ENCODE data around the gene NPEPL1.

NPEPL1 gene

GRCh38 chr20:58656831-58657230, 35.8 kb upstream of the NPEPL1 start:
- no peak overlapping the region for H3K4me3 ChIP-seq (ENCODE audit: low read length)

GRCh38 chr20:58657262-58657661, 35.3 kb upstream of the NPEPL1 start:
- no peak for DNase-seq (ENCODE audit: low read depth, low spot score)
- H3K4me3 ChIP-seq (ENCODE audit: low read length), result no peak overlapping the region

More at GRCh38 chr20:58656831-58657230, 35.8 kb upstream of the NPEPL1 start:
- DNase-seq (ENCODE audit: low read depth, low spot score), result no peak

GRCh38 chr20:58657986-58658385, 34.6 kb upstream of the NPEPL1 start:
- no peak overlapping the region for H3K4me3 ChIP-seq (ENCODE audit: low read length)

GRCh38 chr20:58658760-58659159, 33.8 kb upstream of the NPEPL1 start:
- no peak overlapping the region for H3K4me3 ChIP-seq (ENCODE audit: low read length)
- no peak for DNase-seq (ENCODE audit: low read depth, low spot score)

More at GRCh38 chr20:58657986-58658385, 34.6 kb upstream of the NPEPL1 start:
- no peak for DNase-seq (ENCODE audit: low read depth, low spot score)

- DNase-seq (ENCODE audit: low read depth, low spot score), result no peak
Measured at GRCh38 chr20:58659841-58660240, 32.8 kb upstream of the NPEPL1 start.

GRCh38 chr20:58660855-58661597, 31.6 kb upstream of the NPEPL1 start:
- DNase-seq (ENCODE audit: low read depth, low spot score), result no peak

More at GRCh38 chr20:58659841-58660240, 32.8 kb upstream of the NPEPL1 start:
- no peak overlapping the region for H3K4me3 ChIP-seq (ENCODE audit: low read length)

GRCh38 chr20:58661598-58662473, 30.8 kb upstream of the NPEPL1 start:
- no peak overlapping the region for H3K4me3 ChIP-seq (ENCODE audit: low read length)
- no peak for DNase-seq (ENCODE audit: low read depth, low spot score)

More at GRCh38 chr20:58660855-58661597, 31.6 kb upstream of the NPEPL1 start:
- no peak overlapping the region for H3K4me3 ChIP-seq (ENCODE audit: low read length)

- no peak for DNase-seq (ENCODE audit: low read depth, low spot score)
- H3K4me3 ChIP-seq (ENCODE audit: low read length), result no peak overlapping the region
Measured at GRCh38 chr20:58664331-58664730, 28.3 kb upstream of the NPEPL1 start.

GRCh38 chr20:58664883-58665282, 27.7 kb upstream of the NPEPL1 start:
- DNase-seq (ENCODE audit: low read depth, low spot score), result no peak
- no peak overlapping the region for H3K4me3 ChIP-seq (ENCODE audit: low read length)

- no peak overlapping the region for H3K4me3 ChIP-seq (ENCODE audit: low read length)
- DNase-seq (ENCODE audit: low read depth, low spot score), result no peak
Measured at GRCh38 chr20:58665606-58666005, 27.0 kb upstream of the NPEPL1 start.

- no peak for DNase-seq (ENCODE audit: low read depth, low spot score)
- no peak overlapping the region for H3K4me3 ChIP-seq (ENCODE audit: low read length)
Measured at GRCh38 chr20:58666702-58667101, 25.9 kb upstream of the NPEPL1 start.

GRCh38 chr20:58667975-58668374, 24.6 kb upstream of the NPEPL1 start:
- H3K4me3 ChIP-seq (ENCODE audit: low read length), result no peak overlapping the region
- DNase-seq (ENCODE audit: low read depth, low spot score), result no peak

- no peak overlapping the region for H3K4me3 ChIP-seq (ENCODE audit: low read length)
- no peak for DNase-seq (ENCODE audit: low read depth, low spot score)
Measured at GRCh38 chr20:58668901-58669286, 23.7 kb upstream of the NPEPL1 start.

- no peak overlapping the region for H3K4me3 ChIP-seq (ENCODE audit: low read length)
- no peak for DNase-seq (ENCODE audit: low read depth, low spot score)
Measured at GRCh38 chr20:58669287-58670006, 23.2 kb upstream of the NPEPL1 start.

GRCh38 chr20:58670102-58670501, 22.5 kb upstream of the NPEPL1 start:
- no peak for DNase-seq (ENCODE audit: low read depth, low spot score)

GRCh38 chr20:58670659-58671058, 21.9 kb upstream of the NPEPL1 start:
- no peak for DNase-seq (ENCODE audit: low read depth, low spot score)

More at GRCh38 chr20:58670102-58670501, 22.5 kb upstream of the NPEPL1 start:
- H3K4me3 ChIP-seq (ENCODE audit: low read length), result no peak overlapping the region

GRCh38 chr20:58673119-58673518, 19.5 kb upstream of the NPEPL1 start:
- no peak for DNase-seq (ENCODE audit: low read depth, low spot score)

More at GRCh38 chr20:58670659-58671058, 21.9 kb upstream of the NPEPL1 start:
- H3K4me3 ChIP-seq (ENCODE audit: low read length), result no peak overlapping the region

GRCh38 chr20:58675146-58675584, 17.4 kb upstream of the NPEPL1 start:
- DNase-seq (ENCODE audit: low read depth, low spot score), result no peak
- no peak overlapping the region for H3K4me3 ChIP-seq (ENCODE audit: low read length)

More at GRCh38 chr20:58673119-58673518, 19.5 kb upstream of the NPEPL1 start:
- H3K4me3 ChIP-seq (ENCODE audit: low read length), result no peak overlapping the region

GRCh38 chr20:58675641-58676040, 17.0 kb upstream of the NPEPL1 start:
- no peak overlapping the region for H3K4me3 ChIP-seq (ENCODE audit: low read length)
- DNase-seq (ENCODE audit: low read depth, low spot score), result no peak
